ENCODE measurements around the gene RAB7A.

Gene RAB7A

DNA sequence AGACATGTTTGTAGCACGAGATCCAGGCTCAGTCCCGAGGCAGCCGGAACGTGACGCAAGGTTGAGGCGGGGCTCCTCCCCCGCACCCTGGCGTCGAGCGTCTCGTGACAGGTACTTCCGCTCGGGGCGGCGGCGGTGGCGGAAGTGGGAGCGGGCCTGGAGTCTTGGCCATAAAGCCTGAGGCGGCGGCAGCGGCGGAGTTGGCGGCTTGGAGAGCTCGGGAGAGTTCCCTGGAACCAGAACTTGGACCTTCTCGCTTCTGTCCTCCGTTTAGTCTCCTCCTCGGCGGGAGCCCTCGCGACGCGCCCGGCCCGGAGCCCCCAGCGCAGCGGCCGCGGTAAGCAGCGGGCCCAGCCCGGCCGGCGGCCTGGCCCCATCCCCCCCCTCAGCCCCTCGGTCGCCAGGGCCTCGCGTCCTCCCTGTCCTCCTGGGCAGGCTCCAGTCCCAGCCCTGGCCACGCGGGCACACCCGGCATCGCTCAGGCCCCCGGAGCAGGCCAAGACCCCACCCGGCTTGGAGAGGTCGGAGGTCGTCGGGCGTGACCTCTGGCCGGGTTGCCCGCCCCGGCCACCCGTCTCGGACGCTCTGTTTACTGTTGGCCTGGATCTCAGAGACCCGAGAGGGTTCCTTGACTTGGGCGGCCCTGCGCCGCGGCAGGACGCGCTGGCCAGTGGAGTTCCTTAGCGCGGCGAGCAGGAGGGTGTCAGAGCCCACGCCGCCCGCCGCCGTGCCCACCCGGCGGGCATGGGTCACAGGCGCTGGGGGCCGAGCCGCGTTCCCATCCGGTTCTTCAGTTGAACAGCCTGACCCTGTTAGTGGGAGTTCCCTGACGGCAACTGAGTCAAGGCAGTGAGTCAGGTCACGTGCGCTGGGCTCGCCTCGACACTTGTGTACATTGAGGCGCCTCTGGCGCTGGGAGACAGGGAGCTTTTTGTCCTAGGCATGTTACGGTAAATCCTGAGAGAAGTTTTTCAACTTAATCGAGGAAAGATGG is at the start of gene RAB7A:
TSS of gene RAB7A (plus strand) at position 161 of the 994 bp plus-strand sequence. CDS start 69,185 bp downstream, outside the sequence.
- DNase-seq (ENCODE audit: low read depth, low spot score) = peak; percentile 98

DNA sequence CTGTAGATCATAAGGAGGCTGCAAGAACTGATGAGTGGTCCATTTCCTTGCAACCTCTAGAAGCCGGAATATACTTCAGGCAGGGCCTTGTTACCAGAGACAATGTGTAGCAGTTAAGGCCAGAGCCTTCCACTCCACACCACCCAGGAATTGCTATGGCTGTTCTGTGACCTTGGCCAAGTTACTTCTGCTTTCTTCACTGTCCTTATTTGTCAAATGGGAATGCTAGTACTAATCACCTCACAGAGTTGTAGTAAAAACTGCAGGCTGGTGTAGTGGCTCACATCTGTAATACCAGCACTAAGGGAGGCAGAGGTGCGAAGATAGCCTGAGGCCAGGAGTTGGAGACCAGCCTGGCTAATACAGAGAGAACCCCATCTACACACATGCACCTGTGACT is 46.6 kb upstream of the RAB7A start:
- peak; percentile 62 for DNase-seq (ENCODE audit: low read depth, low spot score)

DNA sequence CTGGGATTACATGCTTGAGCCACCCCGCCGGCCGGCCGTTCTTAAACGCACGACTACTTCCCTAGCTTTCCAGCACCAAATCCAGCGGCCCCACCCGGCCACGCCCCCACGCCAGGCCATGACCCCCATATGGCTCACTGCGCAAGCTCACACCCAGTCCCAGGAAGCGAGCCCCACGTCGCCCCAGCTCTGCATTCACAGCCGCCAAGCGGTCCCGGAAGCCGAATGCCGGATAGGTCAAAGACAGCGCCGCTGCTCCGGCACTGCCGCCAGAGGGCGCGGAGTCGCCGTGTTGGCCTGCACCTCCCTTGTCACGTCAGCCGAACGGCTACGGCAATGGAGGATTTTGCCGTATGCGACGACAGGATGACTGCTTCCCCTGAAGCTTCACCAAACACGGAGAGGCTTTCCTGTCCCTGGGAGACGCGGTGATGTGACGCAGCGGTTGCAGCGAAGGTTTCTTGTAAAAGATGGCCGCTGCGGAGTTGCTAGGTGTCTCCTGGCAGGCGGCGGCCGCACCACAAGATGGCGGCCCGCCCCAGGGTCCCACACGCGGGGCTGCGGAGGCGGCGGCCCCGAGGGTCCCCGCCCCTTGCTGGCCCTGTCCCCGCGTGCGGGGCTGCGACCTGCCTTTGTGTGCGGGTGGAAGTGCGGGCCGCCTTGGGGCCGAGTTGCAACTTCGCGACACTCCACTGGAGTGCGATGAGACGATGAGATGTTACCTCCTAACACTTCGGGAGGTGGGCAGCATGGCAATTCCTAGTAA is 45.2 kb upstream of the RAB7A start:
- DNase-seq (ENCODE audit: low read depth, low spot score) = peak; percentile 100

DNA sequence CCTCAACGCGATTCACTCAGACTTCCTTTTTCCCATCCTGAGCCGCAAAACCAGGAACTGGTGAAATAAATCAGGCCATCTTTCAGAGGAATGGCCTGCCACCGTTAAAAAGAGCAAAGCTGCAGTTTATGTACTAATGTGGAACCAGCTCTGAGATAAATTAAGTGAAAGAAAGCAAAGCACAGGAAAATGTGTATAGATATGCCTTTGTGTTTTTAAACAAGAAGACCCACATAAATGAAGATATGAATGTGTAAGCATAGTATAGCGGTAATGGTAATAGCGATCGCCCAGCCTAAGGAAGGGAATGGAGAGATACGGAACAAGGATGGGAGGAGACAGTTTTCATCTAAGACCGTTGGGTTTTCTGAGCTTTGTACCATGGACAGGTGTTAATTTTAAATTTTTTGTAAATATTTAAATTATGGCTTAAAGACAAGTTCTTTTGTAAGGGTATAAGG is 44.6 kb upstream of the RAB7A start:
- DNase-seq (ENCODE audit: low read depth, low spot score) = no peak

DNA sequence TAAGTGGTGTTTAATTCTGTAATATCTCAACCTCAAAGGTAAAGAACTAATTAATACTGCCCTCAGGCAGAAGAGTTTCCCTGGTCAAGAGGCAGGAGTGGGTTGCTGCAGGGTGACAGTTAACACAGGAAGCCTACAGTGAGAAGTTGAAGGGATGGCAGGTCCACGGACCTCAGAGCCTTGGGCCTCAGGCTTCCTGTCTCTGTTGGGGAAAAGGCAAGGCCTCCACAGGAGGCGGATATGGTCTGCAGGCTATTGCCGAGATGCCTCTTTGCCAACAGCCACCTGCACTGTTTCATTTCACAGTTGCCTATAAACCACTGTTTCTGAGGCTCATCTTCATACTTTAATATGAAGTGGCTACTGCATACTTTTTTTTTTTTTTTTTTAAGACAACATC is 42.0 kb upstream of the RAB7A start:
- DNase-seq (ENCODE audit: low read depth, low spot score) = peak; percentile 28

DNA sequence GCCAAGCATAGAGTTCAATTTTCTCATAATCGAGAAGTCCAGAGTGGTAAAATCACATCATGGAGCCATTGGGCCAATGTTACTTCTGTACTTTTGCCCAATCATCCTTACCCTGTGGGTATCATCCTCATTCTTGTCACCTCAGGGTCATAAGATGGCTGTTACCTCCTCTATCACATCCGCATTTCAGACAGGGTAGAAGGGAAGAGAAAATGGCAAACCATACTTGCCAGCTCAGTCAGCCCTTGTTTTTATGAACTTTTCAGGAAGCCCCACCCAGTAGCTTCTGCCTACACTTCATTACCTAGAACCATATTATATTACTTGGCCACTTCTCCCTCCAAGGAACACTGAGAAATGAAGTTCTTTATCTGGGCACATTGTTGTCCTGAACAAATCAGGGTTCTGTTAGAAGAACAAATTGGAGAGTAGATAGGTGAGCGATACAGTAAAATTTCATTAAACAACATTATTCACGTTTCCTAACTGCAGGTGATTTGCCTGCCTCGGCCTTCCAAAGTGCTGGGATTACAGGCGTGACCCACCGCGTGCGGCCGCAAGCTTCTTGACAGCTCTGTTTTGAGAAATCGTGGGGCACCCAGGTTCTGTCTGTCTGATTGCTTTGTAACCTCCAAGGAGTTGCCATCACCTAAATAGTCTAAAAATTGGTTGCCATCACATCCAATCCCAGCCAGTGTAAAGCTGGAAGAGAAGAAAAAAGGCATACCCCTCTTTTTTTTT is 40.8 kb upstream of the RAB7A start:
- DNase-seq (ENCODE audit: low read depth, low spot score) = no peak

DNA sequence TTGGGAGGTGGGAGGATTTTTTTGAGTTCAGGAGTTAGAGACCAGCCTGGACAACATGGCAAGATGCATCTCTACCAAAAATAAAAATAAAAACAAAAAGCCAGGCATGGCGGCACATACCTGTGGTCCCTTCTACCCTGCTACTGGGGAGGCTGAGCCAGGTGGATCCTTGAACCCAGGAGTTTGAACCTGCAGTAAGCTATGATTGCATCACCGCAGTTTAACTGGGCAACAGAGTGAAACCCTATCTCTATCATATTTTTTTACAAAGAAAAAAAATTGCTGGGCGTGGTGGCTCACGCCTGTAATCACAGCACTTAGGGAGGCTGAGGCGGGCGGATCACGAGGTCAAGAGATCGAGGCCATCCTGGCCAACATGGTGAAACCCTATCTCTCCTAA is 39.5 kb upstream of the RAB7A start:
- no peak for DNase-seq (ENCODE audit: low read depth, low spot score)

DNA sequence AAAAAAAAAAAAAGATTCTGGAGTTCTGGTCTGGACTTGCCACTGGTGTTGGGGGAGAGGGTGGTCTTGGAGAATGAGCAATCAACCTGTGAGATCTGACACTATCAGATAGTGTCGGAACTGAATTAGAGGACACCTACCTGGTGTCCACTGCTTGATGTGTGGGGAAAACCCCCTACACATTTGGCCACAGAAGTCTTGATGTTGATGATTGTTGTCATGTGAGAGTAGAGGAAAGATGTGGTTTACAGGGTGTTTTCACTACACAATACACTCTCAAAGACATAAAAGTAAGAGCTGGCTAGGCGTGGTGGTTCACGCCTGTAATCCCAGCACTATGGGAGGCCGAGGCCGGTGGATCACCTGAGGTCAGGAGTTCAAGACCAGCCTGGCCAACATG is 36.9 kb upstream of the RAB7A start:
- no peak for DNase-seq (ENCODE audit: low read depth, low spot score)

DNA sequence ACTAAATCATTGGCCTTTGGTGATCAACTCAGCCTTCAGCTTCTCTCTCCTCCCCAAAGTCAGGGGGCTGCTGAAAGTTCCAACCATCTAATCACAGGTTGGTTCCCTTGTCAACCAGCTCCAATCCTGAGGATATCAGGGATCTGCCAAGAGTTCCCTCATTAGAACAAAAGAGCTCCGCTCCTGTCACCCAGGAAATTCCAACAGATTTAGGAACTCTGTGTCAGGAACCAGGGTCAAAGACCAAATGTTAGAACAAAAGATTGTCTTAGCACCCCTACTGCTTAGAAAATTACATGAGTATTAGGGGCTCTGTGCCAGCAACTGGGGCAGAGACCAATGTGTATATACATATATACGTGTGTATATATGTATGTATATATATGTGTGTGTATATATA is 32.3 kb upstream of the RAB7A start:
- no peak for DNase-seq (ENCODE audit: low read depth, low spot score)

DNA sequence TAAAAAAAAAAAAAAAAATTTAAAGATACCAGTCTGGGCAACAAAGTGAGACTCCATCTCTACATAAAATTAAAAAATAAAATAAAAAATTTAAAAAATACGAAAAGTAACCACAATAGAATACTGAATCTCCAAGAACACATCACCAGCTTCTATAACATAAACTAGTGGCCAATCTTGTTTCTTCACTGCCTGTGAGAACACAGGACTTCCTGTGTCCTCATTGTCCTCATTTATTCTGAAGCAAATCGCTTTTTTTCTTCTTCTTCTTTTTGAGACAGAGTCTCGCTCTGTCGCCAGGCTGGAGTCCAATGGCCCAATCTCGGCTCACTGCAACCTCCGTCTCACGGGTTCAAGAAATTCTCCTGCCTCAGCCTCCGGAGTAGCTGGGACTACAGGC is 28.6 kb upstream of the RAB7A start:
- DNase-seq (ENCODE audit: low read depth, low spot score) = no peak

DNA sequence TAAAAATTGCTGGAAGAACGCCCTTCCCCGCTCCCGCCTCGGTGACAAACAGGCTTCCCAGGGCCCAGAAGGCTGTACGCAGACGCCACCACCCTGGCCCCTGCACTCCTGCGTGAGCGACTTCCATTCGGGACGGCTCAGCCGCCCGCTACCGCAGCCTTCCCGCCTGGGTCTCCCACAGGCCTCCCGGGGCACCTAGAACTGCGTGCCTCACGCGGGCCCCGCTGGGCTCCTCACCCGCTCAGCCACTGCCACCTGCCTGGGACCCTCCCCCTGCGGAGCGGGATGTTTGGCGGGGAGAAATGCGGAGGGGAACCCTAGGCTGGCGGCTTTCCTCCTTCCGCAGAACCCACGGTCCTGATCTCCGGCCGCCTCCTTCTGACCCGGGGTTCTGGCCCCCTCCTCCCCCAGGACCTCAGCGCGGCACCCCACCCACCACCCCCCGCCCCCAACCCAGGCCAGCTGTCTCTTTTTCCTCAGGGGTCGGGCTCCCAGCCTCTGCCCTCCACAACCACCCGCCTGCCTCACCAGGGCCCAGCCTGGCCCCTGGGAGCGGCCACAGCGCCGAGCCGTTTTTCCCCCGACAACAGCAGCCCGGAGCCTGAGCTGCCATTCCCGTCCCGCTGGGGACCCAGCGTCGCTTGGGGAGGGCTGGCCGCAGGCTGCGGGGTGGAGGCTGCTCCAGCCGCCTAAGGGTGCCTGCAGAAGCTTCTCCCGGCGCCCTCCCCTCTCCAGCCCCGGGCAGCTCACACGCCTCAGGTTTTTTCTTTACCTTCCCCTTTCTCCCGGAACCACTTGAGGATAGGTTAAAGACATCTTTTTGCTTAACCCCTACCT is 27.6 kb upstream of the RAB7A start:
- peak; percentile 61 for DNase-seq (ENCODE audit: low read depth, low spot score)

DNA sequence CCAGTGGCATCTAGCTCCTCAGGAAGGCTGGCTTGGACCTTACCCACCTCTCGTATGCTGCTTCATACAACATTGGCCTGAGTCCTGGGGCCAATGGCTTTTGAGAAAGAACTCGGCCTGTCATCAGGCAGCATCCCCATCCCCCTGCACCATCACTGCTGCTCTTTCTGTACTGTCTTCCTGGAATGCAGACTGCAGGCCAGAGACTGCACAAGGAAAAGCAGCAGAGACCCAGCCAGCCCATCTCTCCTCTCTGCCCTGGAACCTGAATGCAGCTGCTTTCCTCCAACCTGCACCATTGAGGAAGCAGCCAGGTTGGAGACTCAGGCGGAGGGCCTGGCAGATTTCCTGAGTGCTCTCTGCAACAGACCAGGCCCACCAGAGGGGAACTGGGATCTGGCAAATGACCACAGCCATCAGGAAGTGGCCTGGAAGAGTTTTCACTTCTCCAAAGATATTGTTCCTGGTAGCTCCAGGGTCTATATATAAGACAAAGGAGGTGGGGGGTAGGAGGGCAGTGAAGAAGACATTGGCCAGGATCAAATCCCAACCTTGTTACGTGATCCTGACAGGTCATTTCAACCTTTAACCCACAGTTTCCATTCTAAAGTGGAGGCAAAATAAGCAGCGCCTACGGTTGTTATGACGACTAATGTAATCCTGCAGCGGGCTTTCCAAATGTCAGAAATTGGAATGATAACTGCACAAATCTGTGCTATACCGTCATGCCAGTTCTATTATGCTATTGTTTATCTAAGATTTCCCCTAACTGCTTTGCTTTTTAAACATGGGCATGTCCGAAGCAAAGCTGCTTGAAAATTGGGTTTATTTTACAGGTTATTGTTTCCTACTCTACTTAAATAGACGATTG is 24.4 kb upstream of the RAB7A start:
- DNase-seq (ENCODE audit: low read depth, low spot score) = no peak

DNA sequence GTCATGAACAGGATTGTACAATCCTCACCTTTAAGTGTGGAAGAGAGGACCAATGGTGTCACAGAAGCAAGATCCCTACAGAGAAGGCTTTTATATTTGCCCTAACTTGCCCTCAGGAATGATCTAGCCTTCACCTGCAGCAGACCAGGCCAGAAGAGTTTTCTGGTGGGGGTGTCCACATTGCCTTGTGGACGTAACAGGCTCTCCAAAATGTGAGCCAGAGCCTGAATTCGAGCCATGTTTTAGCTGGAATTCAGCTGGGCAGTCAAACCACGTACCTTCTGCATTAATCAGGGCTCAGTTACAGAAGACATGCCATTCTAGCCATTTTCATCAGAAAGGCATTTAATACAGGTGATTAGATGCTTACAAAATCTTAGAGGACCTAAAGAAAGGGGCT is 23.6 kb upstream of the RAB7A start:
- no peak for DNase-seq (ENCODE audit: low read depth, low spot score)

DNA sequence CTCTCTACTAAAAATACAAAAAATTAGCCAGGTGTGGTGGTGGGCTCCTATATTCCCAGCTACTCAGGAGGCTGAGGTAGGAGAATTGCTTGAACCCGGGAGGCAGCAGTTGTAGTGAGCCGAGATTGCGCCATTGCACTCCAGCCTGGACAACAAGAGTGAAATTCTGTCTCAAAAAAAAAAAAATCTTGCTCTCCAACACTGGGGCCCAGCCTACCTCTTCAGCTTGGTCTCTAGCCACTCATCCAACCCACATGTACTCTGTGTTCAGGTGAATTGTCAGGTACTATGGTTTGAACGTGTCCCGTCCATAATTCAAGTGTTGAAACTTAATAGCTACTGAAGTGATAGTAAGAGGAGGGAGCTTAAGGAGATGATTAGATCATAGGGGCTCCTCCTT is 22.4 kb upstream of the RAB7A start:
- no peak for DNase-seq (ENCODE audit: low read depth, low spot score)

DNA sequence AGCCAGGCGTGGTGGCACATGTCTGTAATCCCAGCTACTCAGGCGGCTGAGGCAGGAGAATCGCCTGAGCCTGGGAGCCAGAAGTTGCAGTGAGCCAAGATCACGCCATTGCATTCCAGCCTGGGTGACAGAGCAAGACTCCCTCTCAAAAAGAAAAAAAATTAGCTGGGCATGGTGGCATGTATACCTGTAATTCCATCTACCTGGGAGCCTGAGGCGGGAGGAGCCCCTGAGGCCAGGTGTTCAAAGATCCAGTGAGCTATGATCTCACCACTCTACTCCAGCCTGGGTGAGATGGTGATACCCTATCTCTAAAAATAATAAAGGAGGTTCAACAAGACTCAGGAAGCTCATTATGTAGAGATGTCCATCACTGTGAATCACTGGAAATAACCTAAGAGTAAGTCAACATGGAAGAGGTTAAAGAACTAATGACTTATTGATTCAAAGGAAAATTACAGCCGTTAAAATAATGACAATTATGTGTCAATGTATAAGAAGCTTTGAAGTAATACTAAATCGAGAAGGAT is 19.8 kb upstream of the RAB7A start:
- no peak for DNase-seq (ENCODE audit: low read depth, low spot score)

DNA sequence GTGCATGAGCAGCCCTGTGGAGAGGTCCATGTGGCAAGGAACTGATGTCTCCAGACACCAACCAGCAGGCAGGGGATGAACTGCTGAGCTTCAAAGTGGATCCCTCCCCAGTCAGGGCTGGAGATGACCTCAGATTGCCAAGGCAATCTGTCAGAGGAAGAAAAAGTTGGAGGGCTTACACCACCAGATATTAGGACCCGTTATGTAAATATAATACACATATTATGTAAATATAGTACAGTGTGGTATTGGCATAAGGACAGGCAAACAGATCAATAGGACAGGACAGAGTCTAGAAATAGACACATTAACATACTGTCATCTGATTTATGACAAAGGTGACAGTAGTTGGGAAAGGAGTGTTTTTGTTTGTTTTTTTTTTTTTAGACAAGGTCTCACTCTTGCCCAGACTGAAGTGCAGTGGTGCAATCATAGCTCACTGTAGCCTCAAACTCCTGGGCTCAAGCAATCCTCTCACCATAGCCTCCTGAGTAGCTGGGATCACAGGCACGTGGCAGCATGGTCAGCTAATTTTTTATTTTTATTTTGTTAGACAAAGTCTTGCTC is 18.0 kb upstream of the RAB7A start:
- DNase-seq (ENCODE audit: low read depth, low spot score) = no peak

DNA sequence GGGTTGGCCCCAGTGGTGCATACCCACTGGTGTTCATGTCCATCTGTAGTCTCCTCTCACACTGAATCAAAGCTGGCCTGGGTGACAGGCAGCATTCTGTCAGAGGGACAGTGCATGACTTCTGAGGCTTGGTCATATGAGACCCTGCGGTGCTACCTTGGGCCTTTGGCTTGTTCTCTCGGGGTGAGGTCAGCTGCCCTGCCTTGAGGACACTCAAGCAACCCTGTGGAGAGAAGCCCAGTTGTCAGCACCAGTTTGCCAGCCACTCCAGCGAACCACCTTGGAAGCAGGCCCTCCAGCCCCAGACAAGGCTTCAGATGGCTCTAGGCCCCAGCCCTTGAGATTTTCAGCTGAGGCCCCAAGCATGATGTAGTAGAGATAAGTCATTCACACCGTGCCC is 16.9 kb upstream of the RAB7A start:
- no peak for DNase-seq (ENCODE audit: low read depth, low spot score)

DNA sequence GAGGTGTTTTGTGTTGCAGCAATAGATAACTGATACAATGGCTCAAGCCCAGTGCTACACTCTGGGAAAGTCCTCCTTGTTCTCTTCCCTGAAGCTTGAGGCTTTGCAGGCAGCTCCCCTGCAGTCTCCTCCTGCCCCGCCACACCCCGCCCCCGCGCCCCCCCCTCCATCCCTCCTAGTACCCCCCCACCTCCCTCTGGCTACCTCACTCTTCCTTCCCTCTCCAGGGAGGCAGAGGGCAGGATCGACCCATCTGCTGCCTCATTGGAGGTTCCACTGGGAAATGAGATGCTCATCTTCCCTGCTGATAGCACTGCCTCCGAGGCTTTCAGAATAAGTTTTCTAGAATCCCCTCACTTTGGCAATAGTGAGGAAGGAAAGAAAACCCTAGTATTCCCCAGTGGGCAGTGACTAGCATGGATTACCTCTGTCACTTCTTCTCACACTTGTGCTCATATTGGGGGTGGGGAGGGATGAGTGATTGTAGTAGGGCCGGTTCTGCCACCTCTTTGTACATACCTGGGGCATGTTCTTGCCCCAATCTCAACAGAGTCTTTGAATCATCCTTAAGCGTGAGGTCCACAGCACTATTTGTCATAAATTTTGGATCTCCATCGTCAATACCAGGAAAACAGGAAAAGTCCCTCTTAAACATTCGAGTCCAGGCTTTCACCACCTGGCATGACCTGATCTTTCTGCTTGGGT is 16.3 kb upstream of the RAB7A start:
- peak; percentile 50 for DNase-seq (ENCODE audit: low read depth, low spot score)
